ENCODE results near the gene KIAA2012.

- no peak for TF ChIP-seq CTCF (tag by site-specific recombination; IDR thresholded peaks at IDR 0.05)
- TF ChIP-seq REST (tag by site-specific recombination; IDR thresholded peaks at IDR 0.05) = no peak
- no peak for TF ChIP-seq ZBTB49 (tag by site-specific recombination; IDR thresholded peaks at IDR 0.05; ENCODE audit: low read depth)
- no peak for TF ChIP-seq KLF10 (tag by site-specific recombination; IDR thresholded peaks at IDR 0.05)
- no peak for TF ChIP-seq ZNF248 (tag by site-specific recombination; IDR thresholded peaks at IDR 0.05)
- TF ChIP-seq ZNF138 (tag by site-specific recombination; IDR thresholded peaks at IDR 0.05; ENCODE audit: borderline replicate concordance) = no peak
- TF ChIP-seq ZNF76 (tag by site-specific recombination; IDR thresholded peaks at IDR 0.05; ENCODE audit: borderline replicate concordance, low read depth) = no peak
- no peak for TF ChIP-seq ZNF768 (tag by site-specific recombination; IDR thresholded peaks at IDR 0.05)
Measured at GRCh38 chr2:202043475-202043874, 29.6 kb upstream of the KIAA2012 start.
